Epidermal melanocyte (primary cell): ENCODE results near the gene CFAP20DC.
"Not testable (repeated sequence)": the region's sequence is repeated elsewhere in the genome, so short reads cannot be mapped to it uniquely, and the experiment has no call there.

Source experiments
- DNase-seq: peaks from one replicate; pipeline ENCODE4 v3.0.0; 2011; ENCODE audit warnings: low spot score; ENCODE audit not compliant: insufficient read length

The CFAP20DC gene

DNA sequence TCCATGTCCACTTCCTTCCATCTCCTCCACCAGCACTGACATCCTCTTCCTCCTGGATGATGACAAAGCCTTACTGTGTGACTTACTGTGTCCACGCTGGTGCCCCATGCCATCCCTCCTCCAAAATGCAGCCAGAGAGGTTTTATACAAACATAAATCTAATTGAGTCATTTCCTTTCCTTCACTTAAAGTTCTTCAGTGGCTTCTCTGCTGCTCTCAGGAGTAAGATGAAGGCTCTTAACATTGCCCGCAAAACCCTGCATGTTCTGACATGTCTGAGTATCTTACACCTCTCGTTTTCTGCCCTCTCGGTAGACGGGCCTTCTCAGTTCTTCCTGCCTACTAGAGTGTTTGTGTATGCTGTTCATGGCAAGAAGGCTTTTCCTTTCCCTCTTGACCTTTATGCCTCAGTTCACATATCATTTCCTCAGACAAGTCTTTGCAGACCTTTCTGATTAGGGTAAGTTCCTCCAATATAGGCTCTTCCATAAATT, 175.5 kb downstream of the CFAP20DC start:
- DNase-seq: no peak

DNA sequence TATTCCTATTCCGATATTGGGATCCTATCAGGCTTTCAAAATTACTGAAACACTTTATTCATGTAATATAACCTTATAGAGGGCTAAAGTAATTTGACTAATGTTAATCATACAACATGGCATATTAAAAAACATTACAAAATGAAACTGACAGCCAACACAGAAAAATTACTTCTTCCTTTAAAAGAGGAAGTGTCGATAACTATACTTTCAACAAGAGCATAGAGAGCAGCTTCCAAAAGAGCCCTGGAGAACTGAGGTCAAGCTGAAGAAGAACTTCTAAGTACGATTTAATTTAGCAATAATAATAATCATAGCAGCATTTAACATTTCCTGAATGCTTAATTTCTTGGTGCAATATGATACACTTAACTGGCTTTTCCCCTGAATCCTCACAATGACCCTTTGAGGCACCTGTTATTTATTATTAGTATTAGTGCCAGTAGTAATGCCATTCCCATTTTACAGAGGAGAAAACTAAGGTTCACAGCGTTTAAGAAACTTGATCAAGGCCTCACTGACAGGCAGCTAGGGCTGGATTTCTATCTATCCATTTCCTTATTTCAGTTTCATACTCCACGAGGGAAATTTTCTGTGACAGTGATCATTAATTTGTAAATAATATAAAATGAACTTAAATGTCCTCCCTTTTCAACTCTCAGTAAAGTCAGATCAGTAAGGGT, 181.6 kb downstream of the CFAP20DC start:
- DNase-seq: no peak

DNA sequence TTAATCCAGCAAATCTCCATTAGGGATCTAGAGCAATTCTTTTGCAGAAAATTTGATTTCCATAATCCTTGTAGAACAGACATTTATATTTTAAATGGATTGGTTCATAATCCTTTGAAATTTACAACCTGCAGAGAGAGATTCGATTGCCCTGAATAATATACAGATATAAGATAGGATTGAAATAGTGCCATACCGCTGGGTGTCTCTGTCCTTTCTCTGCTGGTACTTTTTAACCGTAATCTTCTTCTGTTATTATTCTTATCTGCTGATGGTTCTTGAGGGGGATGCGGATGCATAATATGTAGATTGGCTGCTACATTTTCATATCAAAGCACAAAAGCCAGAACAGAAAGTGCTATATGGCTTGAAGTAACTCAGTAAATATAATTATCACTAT, 182.2 kb downstream of the CFAP20DC start:
- DNase-seq: no peak

DNA sequence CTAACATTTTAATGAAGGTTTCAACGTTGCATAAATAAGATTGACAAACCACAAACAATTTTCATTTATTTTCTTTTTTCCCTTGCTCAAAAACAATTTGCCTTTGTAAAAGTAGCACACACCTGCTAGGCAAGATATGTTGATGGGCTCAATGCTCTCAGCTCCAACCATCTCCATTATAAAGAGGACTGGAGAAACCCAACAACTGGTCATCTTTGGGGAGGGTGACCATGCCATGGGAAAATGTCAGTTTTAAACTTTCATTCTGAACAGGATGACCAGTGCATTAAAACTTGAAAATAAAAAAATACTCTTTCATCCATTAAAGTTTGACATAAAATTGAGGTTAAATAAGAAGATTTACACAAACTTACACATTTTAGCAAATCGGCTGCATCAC, 183.7 kb downstream of the CFAP20DC start:
- DNase-seq: no peak

DNA sequence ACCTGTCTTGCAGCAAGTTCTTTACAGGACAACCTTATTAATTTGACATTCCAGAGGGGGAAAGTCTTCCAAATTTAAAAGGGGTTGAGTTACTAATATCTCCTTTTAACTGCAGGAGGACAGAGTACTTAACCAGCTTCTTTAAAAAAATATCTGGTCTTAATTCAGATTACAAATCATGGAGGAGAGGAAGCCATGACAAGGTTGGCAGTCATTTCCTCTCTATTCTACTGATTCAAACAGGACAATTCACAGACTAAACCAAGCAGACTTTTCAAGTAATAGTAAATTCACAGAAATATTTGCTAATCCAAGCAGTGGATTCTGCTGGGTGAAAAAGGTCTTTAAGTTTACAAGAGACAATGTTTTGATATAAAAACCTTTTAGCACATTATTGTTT, 185.3 kb downstream of the CFAP20DC start:
- DNase-seq: no peak

DNA sequence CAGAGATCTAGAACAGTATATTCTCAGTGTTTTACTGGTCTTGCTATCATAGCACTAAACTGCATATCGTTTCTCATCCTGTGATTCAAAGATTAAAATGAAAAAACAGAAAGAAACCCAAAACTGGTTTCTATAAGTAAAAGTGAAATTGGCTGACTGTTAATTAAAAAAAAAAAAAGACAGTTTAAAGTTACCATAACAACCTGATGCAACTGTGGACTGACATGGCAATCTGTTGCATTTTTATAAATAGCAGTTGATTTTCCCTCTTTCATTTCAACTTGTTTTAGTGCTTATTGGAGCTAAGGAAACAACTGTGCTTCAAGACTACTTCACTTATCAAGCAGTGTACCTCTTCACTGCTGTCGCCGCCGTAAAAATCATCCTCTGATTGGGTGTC, 186.6 kb downstream of the CFAP20DC start:
- no peak for DNase-seq

DNA sequence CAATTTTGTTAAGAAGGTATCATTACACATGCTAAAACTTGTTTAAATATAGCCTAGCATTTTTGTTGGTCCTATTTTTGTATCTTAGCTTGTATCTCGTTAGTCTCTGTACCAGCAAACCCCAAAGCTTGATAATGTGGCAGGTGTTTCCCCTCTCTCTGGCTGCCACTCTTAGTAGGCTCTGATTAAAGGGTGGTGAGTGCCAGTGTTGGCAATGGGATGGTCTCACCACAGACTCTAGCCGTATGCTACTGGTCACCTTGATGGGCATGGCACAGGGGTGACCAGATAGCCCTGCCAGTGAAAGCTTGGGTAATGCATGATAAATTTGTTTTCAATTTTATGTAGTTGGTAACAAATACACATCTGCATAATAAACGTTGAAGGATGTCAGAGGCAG, 188.3 kb downstream of the CFAP20DC start:
- DNase-seq: no peak

DNA sequence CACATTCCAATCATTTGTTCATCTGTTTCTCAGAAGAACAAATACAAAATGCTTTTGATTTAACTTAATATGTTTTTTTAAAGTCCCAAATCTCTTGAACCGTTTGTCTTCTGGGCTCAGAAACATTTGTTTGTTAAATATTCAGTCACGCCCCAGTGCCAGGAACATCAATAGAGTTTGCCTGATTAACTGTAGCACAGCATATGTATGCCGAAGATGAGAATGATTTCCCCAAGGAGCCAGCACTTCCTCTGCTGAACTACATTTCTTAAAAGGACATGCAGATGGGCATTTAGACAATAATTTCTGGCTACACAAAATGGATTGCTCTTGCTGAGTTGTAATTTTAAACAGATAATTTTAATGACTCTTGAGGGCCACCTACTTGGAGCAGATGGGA, 191.7 kb downstream of the CFAP20DC start:
- no peak for DNase-seq

DNA sequence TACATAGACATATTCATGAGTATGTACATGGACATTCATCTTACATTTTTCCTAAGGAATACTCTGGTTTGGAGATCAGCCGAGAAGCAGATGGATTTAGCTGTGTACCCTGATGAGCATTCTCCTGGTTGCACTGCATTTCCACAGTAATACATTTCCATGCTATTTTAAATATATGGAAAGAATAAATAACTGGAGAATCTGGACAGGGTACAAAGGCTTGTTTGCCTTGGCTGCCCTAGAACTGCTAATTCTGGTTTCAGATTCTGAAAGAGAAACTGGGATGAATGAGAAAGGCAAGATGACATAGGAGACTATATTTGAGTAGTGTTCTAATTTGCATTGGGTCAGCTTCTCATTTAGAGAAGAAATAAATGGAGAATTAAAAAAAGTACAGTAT, 192.4 kb downstream of the CFAP20DC start:
- no peak for DNase-seq

DNA sequence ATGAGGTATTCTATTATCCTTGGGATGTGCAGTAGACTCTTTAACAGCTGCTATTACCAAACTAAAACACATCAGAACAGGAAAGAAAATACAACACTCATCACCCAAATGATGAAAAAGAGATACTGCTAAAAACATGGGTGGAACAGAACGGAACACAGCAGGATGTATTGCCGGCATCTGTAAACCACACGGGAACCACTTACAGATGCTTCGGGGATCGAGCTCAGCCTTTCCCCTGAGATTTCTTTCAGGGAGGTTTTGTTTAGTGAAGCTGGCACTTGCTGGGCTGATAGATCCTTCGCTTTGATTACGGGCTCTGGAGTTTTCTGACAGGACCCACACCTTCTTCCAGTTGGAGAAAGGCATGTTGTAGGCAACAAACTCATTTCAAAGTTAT, 201.0 kb downstream of the CFAP20DC start:
- DNase-seq: no peak

DNA sequence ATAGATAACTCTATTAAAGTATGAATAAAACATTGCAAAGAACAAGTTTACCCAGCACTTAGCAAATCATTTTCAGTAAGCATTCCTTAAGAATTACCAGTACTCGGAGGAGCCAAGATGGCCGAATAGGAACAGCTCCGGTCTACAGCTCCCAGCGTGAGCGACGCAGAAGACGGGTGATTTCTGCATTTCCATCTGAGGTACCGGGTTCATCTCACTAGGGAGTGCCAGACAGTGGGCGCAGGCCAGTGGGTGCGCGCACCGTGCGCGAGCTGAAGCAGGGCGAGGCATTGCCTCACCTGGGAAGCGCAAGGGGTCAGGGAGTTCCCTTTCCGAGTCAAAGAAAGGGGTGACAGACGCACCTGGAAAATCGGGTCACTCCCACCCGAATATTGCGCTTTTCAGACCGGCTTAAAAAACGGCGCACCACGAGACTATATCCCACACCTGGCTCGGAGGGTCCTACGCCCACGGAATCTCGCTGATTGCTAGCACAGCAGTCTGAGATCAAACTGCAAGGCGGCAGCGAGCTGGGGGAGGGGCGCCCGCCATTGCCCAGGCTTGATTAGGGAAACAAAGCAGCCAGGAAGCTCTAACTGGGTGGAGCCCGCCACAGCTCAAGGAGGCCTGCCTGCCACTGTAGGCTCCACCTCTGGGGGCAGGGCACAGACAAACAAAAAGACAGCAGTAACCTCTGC, 207.6 kb downstream of the CFAP20DC start:
- DNase-seq: not testable (repeated sequence)

DNA sequence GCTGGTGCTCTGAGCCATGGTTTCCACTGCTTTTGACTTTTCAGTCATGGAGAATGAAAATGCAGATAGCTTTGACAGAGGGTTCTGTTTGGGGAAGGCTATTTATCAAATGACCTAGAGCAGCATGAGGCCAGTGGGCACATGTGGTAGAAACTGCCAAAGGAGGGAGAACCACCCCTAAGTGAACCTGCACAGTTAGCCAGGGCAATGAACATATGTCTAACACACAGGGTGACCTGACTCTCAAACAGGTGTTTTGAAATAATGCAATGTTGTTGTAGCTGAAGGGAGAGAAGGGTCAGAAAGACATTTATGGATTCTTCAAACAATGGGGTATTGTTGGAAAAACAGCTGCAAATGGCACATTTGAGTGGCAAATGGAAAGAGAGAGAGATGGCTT, 208.9 kb downstream of the CFAP20DC start:
- no peak for DNase-seq

DNA sequence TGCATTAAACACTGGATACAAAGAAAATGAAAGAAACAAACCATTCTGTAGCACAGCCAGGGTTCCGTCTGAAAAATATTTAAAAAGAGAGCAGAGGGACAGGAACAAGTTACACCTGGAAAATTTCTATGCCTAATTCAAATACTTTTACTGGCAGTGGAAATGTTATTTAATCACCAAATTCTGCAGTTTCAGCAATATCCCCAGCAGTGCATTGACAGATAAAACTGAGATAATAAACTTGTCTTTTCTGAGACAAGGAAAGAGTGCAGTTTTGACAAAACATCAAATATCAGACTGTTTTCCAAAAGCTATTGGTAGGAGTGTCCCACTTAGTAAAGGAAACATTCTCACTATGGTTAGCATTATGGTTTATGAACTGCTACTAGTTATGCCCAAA, 209.9 kb downstream of the CFAP20DC start:
- DNase-seq: no peak

DNA sequence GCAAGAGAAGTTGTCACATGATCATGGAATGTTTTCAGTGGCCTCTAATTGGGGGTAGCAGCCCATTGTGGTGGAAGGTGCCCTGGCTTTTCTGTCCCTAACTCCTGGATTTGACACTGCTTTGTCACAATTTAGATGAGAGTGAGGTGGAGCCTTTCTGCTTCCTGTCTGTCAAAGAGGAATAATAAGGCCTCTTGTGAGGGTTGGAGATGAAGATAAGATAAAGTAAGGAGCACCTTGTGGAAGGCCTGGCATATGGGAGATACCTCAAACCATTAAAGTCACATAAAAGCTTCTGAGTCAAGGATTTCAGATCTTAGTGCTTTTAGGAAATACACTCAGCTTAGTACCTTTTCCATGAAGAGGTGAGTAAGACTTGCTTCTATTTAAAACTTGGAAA, 210.6 kb downstream of the CFAP20DC start:
- DNase-seq: no peak

DNA sequence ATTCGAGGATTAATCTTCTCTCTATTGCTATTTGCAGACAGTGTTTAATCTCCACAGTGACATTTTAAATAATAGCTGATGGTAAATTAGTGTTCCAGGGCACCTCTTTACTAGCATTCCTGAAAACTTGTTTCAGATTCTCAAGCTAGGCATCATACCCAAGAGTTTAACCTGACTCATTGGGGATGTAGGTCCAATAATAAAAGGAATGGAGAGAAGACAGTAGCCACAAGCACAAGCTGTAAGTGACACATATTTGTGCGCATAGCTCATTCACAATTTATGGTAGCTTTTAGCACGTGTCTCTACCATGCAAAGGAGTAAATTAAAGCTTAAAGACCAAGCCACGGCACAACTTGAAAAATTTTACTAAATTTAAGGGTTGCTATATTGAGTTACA, 212.0 kb downstream of the CFAP20DC start:
- DNase-seq: no peak

DNA sequence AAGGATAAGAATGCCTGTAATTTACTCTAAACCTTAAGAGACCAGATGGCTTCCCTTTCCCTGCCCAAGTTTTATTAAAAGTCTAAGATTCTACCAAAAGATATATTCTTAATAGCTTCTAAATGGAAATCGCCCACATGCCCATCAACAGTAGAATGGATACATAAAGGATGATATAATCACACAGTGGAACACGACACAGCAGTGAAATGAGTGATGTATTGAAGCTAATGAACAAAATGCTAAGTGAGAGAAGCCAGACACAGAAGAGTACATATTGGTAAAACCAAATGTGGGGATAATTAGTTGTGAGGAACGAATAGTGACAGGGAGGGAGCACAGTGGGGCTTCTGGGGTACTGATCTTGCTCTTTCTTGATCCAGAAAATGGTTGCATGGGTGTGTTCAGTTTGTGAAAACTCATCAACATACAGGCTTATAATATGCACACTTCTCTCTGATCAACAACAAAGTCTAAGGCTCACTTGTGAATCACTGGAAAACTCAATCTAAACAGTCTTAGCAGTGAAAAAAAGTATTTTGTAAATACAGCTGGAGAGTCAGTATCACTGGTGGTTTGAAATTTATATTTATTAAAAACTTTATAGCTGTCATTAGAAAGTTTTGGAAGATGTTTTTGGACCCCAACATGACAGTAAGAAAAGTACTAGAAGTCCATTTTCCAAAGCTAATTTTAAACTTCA, 212.5 kb downstream of the CFAP20DC start:
- no peak for DNase-seq

DNA sequence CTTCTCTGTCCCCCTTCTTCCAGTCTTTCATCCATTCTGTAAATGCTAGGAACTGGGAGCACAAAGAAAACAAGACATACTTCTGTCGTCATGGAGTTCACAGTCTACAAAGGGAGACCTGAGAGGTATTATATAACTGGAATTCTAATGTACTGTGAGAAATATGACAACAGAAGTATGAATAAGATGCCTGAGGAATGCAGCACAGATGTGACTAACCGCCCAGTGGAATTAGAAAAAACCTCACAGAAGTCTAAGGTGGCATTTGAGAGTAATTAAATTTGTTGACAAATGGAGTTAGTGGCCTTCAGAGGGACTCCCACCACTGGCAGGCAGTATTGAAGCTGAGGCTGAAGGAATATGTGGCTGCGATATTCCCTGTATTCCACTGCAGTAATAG, 214.7 kb downstream of the CFAP20DC start:
- DNase-seq: no peak

DNA sequence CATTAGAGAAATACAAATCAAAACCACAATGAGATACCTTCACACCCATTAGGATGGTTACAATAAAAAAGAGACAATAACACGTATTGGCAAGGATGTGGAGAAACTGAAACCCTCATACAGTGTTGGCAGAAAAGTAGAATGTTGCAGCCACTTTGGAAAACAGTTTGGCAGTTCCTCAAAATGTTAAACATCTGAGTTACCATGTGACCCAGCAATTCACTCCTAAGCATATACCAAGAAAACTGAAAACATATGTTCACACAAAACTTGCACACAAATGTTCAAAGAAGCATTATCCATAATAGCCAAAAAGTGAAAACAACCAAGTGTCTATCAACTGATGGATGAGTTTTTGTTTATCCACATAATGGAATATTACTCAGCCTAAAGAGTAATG, 216.3 kb downstream of the CFAP20DC start:
- DNase-seq: no peak

DNA sequence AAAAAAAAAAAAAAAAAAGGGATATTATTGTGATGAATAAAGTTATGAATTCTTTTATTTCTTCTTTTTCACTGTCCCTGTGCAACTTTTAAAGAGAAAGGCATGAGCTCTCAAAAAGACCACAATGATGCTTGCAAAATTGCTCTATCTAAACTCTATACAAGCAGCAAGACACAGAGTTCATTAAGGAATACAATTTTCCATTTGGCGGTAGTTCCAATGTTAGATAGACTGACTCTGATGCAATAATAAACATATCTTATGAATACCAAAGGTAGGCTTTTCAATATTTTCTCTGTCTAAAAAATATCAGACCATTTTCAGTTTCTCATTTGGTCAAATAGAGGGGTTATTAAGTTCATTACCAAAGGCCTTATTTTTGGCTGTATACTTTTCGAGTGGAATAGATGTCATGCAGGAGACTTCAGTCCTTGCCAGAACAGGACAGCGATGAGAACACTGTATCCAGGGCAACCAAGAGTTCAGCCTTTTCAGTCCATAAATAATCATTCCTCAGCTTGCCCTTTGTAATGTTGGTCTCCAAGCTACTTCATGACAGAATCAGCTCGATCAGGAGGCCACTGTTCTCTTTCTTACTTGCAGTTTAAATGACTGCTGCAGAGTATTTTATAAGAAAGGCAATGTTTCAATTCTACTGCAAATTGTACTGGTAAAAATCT, 220.4 kb downstream of the CFAP20DC start:
- DNase-seq: no peak

DNA sequence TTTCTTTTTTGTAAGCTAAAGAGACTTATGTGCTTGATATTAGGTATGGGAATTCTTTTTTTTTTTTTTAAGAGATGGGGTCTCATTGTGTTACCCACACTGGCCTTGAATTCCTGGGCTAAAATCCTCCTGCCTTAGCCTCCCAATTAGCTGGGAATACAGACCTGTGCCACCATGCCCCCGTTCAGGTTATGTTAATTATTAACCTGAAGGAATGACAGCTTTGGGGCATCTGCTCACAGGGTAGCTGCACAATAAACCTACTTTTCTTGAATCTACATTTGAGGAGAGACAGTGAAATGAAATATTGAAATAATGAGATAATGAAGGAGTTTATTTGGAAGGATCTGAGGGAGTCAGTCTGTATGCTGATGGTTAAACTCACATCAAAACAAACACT, 225.0 kb downstream of the CFAP20DC start:
- no peak for DNase-seq

DNA sequence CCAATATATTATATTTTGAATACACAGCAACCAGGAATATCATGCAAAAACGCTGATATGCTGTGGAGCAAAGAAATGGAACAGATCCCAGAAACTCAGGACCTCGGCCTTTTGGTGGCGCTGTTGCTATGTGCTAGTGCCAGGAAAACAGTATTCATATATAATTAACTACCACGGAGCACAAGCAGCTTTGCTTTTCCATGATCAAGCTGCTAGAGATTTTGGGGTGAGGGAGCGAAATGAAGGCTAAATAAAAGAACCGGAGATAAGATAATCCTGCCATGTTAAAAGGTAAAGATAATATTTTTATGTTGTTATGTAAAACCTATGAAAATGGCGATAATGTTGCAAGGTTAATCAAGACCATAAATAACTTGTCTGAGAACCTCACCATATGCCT, 225.5 kb downstream of the CFAP20DC start:
- no peak for DNase-seq
